HG03469 (cell line): ENCODE results near the gene RER1.

Experiments used
- ATAC-seq: cut with Tn5 transposase; IDR thresholded peaks from one replicate; pipeline ENCODE4 v1.9.1; 2021; ENCODE audit warnings: mild to moderate bottlenecking, moderate library complexity, moderate number of reproducible peaks; ENCODE audit not compliant: unreplicated experiment

The RER1 gene

GRCh38 chr1:2391041-2391930, at the start of gene RER1, which contains the start of gene MORN1:
Gene RER1, plus strand, starts transcription at chr1:2391841. Its CDS starts 3,950 bp downstream, at chr1:2395791.
Gene MORN1, minus strand, starts transcription at chr1:2391554. Its CDS starts 21 bp downstream, at chr1:2391533.
- peak; percentile 90 for ATAC-seq

- ATAC-seq: no peak
Observed at GRCh38 chr1:2342384-2343022, 49.1 kb upstream of the RER1 start.

GRCh38 chr1:2343023-2343935, 48.4 kb upstream of the RER1 start:
- no peak for ATAC-seq

- no peak for ATAC-seq
Observed at GRCh38 chr1:2344121-2344681, 47.4 kb upstream of the RER1 start.

- ATAC-seq: no peak
Observed at GRCh38 chr1:2344744-2345296, 46.8 kb upstream of the RER1 start.

- no peak for ATAC-seq
Observed at GRCh38 chr1:2345297-2346075, 46.2 kb upstream of the RER1 start.

GRCh38 chr1:2346691-2347408, 44.8 kb upstream of the RER1 start:
- no peak for ATAC-seq

- ATAC-seq: no peak
Observed at GRCh38 chr1:2347409-2347785, 44.2 kb upstream of the RER1 start.

- no peak for ATAC-seq
Observed at GRCh38 chr1:2347896-2348295, 43.7 kb upstream of the RER1 start.

- ATAC-seq: no peak
Observed at GRCh38 chr1:2348346-2349325, 43.0 kb upstream of the RER1 start.

GRCh38 chr1:2349806-2350205, 41.8 kb upstream of the RER1 start:
- no peak for ATAC-seq

- ATAC-seq: no peak
Observed at GRCh38 chr1:2350501-2350900, 41.1 kb upstream of the RER1 start.

GRCh38 chr1:2350911-2351655, 40.6 kb upstream of the RER1 start:
- no peak for ATAC-seq

- no peak for ATAC-seq
Observed at GRCh38 chr1:2351723-2352122, 39.9 kb upstream of the RER1 start.

GRCh38 chr1:2352341-2352896, 39.2 kb upstream of the RER1 start:
- no peak for ATAC-seq

GRCh38 chr1:2352897-2353550, 38.6 kb upstream of the RER1 start:
- no peak for ATAC-seq
